Measurements from ENCODE around the gene CYP26A1. TPM values are rescaled to one million over a fixed set of nuclear protein-coding genes. Genes with fewer than 3 reads are reported as not detected.

Gene CYP26A1
- total and polyA plus RNA-seq, 2 experiments from 2014 or later: 1.2 to 1.8 TPM

DNA sequence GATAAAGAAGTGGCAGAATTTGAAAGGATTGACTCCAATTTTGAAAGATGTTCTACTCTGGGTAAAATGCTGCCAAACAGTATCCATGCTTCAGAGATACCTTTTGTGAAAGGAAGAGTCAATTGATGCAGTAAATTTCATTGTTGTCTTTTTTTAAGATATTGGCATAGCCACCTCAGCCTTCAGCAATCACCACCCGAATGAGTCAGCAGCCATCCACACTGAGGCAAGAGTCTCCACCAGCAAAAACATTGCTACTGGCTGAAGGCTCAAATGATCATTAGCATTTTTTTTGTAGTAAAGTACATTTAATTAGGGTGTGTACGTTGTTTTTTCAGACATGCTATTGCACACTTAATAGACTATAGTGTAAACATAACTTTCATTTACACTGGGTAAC, 44.8 kb upstream of the CYP26A1 start (continued):
- TF ChIP-seq, protein P1, sequence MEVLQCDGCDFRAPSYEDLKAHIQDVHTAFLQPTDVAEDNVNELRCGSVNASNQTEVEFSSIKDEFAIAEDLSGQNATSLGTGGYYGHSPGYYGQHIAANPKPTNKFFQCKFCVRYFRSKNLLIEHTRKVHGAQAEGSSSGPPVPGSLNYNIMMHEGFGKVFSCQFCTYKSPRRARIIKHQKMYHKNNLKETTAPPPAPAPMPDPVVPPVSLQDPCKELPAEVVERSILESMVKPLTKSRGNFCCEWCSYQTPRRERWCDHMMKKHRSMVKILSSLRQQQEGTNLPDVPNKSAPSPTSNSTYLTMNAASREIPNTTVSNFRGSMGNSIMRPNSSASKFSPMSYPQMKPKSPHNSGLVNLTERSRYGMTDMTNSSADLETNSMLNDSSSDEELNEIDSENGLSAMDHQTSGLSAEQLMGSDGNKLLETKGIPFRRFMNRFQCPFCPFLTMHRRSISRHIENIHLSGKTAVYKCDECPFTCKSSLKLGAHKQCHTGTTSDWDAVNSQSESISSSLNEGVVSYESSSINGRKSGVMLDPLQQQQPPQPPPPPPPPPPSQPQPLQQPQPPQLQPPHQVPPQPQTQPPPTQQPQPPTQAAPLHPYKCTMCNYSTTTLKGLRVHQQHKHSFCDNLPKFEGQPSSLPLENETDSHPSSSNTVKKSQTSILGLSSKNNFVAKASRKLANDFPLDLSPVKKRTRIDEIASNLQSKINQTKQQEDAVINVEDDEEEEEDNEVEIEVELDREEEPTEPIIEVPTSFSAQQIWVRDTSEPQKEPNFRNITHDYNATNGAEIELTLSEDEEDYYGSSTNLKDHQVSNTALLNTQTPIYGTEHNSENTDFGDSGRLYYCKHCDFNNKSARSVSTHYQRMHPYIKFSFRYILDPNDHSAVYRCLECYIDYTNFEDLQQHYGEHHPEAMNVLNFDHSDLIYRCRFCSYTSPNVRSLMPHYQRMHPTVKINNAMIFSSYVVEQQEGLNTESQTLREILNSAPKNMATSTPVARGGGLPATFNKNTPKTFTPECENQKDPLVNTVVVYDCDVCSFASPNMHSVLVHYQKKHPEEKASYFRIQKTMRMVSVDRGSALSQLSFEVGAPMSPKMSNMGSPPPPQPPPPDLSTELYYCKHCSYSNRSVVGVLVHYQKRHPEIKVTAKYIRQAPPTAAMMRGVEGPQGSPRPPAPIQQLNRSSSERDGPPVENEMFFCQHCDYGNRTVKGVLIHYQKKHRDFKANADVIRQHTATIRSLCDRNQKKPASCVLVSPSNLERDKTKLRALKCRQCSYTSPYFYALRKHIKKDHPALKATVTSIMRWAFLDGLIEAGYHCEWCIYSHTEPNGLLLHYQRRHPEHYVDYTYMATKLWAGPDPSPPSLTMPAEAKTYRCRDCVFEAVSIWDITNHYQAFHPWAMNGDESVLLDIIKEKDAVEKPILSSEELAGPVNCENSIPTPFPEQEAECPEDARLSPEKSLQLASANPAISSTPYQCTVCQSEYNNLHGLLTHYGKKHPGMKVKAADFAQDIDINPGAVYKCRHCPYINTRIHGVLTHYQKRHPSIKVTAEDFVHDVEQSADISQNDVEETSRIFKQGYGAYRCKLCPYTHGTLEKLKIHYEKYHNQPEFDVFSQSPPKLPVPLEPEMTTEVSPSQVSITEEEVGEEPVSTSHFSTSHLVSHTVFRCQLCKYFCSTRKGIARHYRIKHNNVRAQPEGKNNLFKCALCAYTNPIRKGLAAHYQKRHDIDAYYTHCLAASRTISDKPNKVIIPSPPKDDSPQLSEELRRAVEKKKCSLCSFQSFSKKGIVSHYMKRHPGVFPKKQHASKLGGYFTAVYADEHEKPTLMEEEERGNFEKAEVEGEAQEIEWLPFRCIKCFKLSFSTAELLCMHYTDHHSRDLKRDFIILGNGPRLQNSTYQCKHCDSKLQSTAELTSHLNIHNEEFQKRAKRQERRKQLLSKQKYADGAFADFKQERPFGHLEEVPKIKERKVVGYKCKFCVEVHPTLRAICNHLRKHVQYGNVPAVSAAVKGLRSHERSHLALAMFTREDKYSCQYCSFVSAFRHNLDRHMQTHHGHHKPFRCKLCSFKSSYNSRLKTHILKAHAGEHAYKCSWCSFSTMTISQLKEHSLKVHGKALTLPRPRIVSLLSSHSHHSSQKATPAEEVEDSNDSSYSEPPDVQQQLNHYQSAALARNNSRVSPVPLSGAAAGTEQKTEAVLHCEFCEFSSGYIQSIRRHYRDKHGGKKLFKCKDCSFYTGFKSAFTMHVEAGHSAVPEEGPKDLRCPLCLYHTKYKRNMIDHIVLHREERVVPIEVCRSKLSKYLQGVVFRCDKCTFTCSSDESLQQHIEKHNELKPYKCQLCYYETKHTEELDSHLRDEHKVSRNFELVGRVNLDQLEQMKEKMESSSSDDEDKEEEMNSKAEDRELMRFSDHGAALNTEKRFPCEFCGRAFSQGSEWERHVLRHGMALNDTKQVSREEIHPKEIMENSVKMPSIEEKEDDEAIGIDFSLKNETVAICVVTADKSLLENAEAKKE (CRISPR knock-in tag; IDR thresholded peaks at IDR 0.05): no peak
- TF ChIP-seq ZNF331 (CRISPR knock-in tag; IDR thresholded peaks at IDR 0.05; ENCODE audit: low read depth) (no peak), EZH2phosphoT487 (IDR thresholded peaks at IDR 0.05; ENCODE audit: unreplicated experiment) (no peak), JUNB (IDR thresholded peaks at IDR 0.05; ENCODE audit: unreplicated experiment) (no peak), POLR2AphosphoS5 (IDR thresholded peaks at IDR 0.05; ENCODE audit: low read depth) (no peak)

- Mint-ChIP-seq H3K9me3 (no peaks in the 10 kb centered on the region), H3K27ac (peak overlapping the region; percentile 77), H3K4me1 (peaks cover 27% of the 10 kb centered on the region), H3K4me3 (no peak overlapping the region), H3K27me3 (ENCODE audit: insufficient read depth, low read depth, poor library complexity) (no peaks in the 10 kb centered on the region), H3K36me3 (ENCODE audit: low read depth) (peaks cover 6% of the 10 kb centered on the region; the same call in 2 of the 3 replicates)
- H3K27ac ChIP-seq (ENCODE audit: low read depth): peak overlapping the region; percentile 12; the same call in 1 of the 2 replicates
- H3K9me2 ChIP-seq (ENCODE audit: insufficient read depth): no peaks in the 10 kb centered on the region
- TF ChIP-seq EZH2phosphoT487 (IDR thresholded peaks at IDR 0.05; ENCODE audit: unreplicated experiment) (no peak), ETS1 (IDR thresholded peaks at IDR 0.05) (no peak), EZH2 (IDR thresholded peaks at IDR 0.05; ENCODE audit: low read depth, unreplicated experiment) (no peak), CREB1 (CRISPR knock-in tag; IDR thresholded peaks at IDR 0.05; ENCODE audit: low read depth) (no peak), REST (IDR thresholded peaks at IDR 0.05; ENCODE audit: unreplicated experiment) (no peak), POLR2AphosphoS5 (IDR thresholded peaks at IDR 0.05; ENCODE audit: low read depth) (no peak), ZNF114 (CRISPR knock-in tag; IDR thresholded peaks at IDR 0.05) (no peak), JUNB (IDR thresholded peaks at IDR 0.05; ENCODE audit: unreplicated experiment) (no peak)
- H3K4me1 ChIP-seq (ENCODE audit: insufficient read depth): peaks cover 25% of the 10 kb centered on the region
- no peaks in the 10 kb centered on the region for H3K27me3 ChIP-seq (ENCODE audit: insufficient read depth)
- H3K36me3 ChIP-seq (ENCODE audit: insufficient read depth): no peaks in the 10 kb centered on the region
- DNase-seq (ENCODE audit: low spot score) (peak; percentile 40), ATAC-seq (peak; percentile 62)
- H4K20me1 ChIP-seq (replicated peaks; ENCODE audit: insufficient read depth): no peaks in the 10 kb centered on the region
- H3K4me2 ChIP-seq: peak overlapping the region; percentile 10; the same call in 1 of the 2 replicates
- no peak overlapping the region for H2AFZ ChIP-seq
- no peaks in the 10 kb centered on the region for H3F3A ChIP-seq (replicated peaks; ENCODE audit: low read depth)
- H3K4me3 ChIP-seq: no peak overlapping the region
- H3K79me2 ChIP-seq (replicated peaks; ENCODE audit: insufficient read depth): no peaks in the 10 kb centered on the region
Observed at GRCh38 chr10:93030409-93030808, 43.3 kb upstream of the CYP26A1 start.

Measured in GM23338 (cell line).